ENCODE measurements around the gene FOXP2.

GRCh38 chr7:114444196-114444595, 29.6 kb downstream of the FOXP2 start:
- TF ChIP-seq ESRRG (CRISPR knock-in tag; IDR thresholded peaks at IDR 0.05) (no peak), PATZ1 (CRISPR knock-in tag; IDR thresholded peaks at IDR 0.05; ENCODE audit: borderline replicate concordance) (no peak), ZFP3 (CRISPR knock-in tag; IDR thresholded peaks at IDR 0.05) (no peak), PPARA (CRISPR knock-in tag; IDR thresholded peaks at IDR 0.05; ENCODE audit: borderline replicate concordance) (no peak), TOX (CRISPR knock-in tag; IDR thresholded peaks at IDR 0.05; ENCODE audit: borderline replicate concordance) (no peak), TCF4 (CRISPR knock-in tag; IDR thresholded peaks at IDR 0.05; ENCODE audit: borderline replicate concordance) (no peak), POU6F1 (CRISPR knock-in tag; IDR thresholded peaks at IDR 0.05; ENCODE audit: borderline replicate concordance, low read depth) (no peak), CSDC2 (CRISPR knock-in tag; IDR thresholded peaks at IDR 0.05) (no peak), OSR1 (CRISPR knock-in tag; IDR thresholded peaks at IDR 0.05) (no peak), CREB5 (CRISPR knock-in tag; IDR thresholded peaks at IDR 0.05; ENCODE audit: low read depth) (no peak), CSRNP3 (CRISPR knock-in tag; IDR thresholded peaks at IDR 0.05) (no peak)
